GM23338 (cell line): Measurements from ENCODE around the gene RHOBTB3. TPM values are rescaled to one million over a fixed set of nuclear protein-coding genes. Genes with fewer than 3 reads are reported as not detected.

Experiments
- ATAC-seq: fragments of 200-7000 bp; cut with Tn5 transposase; 3 replicates; pipeline ENCODE4 v1.9.1; 2020
- DNase-seq: peaks from one replicate; pipeline ENCODE4 v3.0.0-alpha.2; 2015; ENCODE audit warnings: low spot score
- H2AFZ ChIP-seq: fragments of 200-600 bp; sonication (generic); 2 replicates; pipeline ENCODE4 v1.8.0; 2016; ENCODE audit warnings: antibody characterized with exemption, mild to moderate bottlenecking, moderate library complexity
- H3F3A ChIP-seq: fragments of 200-600 bp; sonication (generic); replicated peaks from 2 replicates; pipeline ENCODE4 v1.8.0; 2017; ENCODE audit warnings: antibody characterized with exemption, mixed run types, low read depth
- H3K27ac ChIP-seq: fragments of 200-600 bp; sonication (generic); 2 replicates; pipeline ENCODE4 v1.6.1; 2016; ENCODE audit warnings: low read depth
- H3K27me3 ChIP-seq: fragments of 200-600 bp; sonication (generic); 2 replicates; pipeline ENCODE4 v1.8.0; 2016; ENCODE audit warnings: mild to moderate bottlenecking, mixed run types, moderate library complexity; ENCODE audit not compliant: insufficient read depth
- H3K36me3 ChIP-seq: fragments of 200-600 bp; sonication (generic); 2 replicates; pipeline ENCODE4 v1.8.0; 2016; ENCODE audit warnings: mild to moderate bottlenecking; ENCODE audit not compliant: insufficient read depth
- H3K4me1 ChIP-seq: fragments of 200-600 bp; sonication (generic); 2 replicates; pipeline ENCODE4 v1.8.0; 2016; ENCODE audit warnings: mild to moderate bottlenecking, moderate library complexity; ENCODE audit not compliant: insufficient read depth
- H3K4me2 ChIP-seq: fragments of 200-600 bp; sonication (generic); 2 replicates; pipeline ENCODE4 v1.7.1; 2017; ENCODE audit warnings: mixed run types
- H3K4me3 ChIP-seq: fragments of 200-600 bp; sonication (generic); 2 replicates; pipeline ENCODE4 v1.6.1; 2016; ENCODE audit warnings: mixed run types
- H3K79me2 ChIP-seq: fragments of 200-600 bp; sonication (generic); replicated peaks from 2 replicates; pipeline ENCODE4 v1.8.0; 2017; ENCODE audit warnings: mild to moderate bottlenecking; ENCODE audit not compliant: insufficient read depth
- H3K9me2 ChIP-seq: fragments of 200-600 bp; sonication (generic); 2 replicates; pipeline ENCODE4 v1.8.0; 2017; ENCODE audit not compliant: insufficient read depth
- H4K20me1 ChIP-seq: fragments of 200-600 bp; sonication (generic); replicated peaks from 2 replicates; pipeline ENCODE4 v1.8.0; 2017; ENCODE audit warnings: mild to moderate bottlenecking; ENCODE audit not compliant: insufficient read depth
- H3K27ac Mint-ChIP-seq: 2 replicates; pipeline ENCODE4 v1.8.0; 2020; ENCODE audit warnings: inconsistent platforms, mild to moderate bottlenecking, moderate library complexity, mixed read lengths
- H3K27me3 Mint-ChIP-seq: 3 replicates; pipeline ENCODE4 v1.8.0; 2022; ENCODE audit warnings: low read depth, mild to moderate bottlenecking, moderate library complexity, mixed read lengths, inconsistent platforms; ENCODE audit not compliant: insufficient read depth, poor library complexity
- H3K36me3 Mint-ChIP-seq: 3 replicates; pipeline ENCODE4 v1.8.0; 2021; ENCODE audit warnings: low read depth, mild to moderate bottlenecking, inconsistent platforms, moderate library complexity, mixed read lengths
- H3K4me1 Mint-ChIP-seq: 3 replicates; pipeline ENCODE4 v1.8.0; 2020; ENCODE audit warnings: mild to moderate bottlenecking, inconsistent platforms, mixed read lengths
- H3K4me3 Mint-ChIP-seq: 3 replicates; pipeline ENCODE4 v1.8.0; 2021; ENCODE audit warnings: moderate library complexity, mild to moderate bottlenecking, inconsistent platforms, mixed read lengths
- H3K9me3 Mint-ChIP-seq: 3 replicates; pipeline ENCODE4 v1.8.0; 2020; ENCODE audit warnings: moderate library complexity, mild to moderate bottlenecking, inconsistent platforms, mixed read lengths
- CREB1 ChIP-seq: fragments of 250-450 bp; sonication (Bioruptor Pico); IDR thresholded peaks from 2 replicates; pipeline ENCODE4 v1.5.0; 2020; ENCODE audit warnings: low read depth, mild to moderate bottlenecking, moderate library complexity
- ETS1 ChIP-seq: IDR thresholded peaks from 2 replicates; pipeline ENCODE4 v1.6.1; 2016; ENCODE audit warnings: antibody characterized with exemption
- EZH2phosphoT487 ChIP-seq: fragments of 200-600 bp; sonication (generic); IDR thresholded peaks from one replicate; pipeline ENCODE4 v1.8.1; 2018; ENCODE audit warnings: antibody characterized with exemption; ENCODE audit not compliant: unreplicated experiment
- JUNB ChIP-seq: IDR thresholded peaks from one replicate; pipeline ENCODE4 v1.6.1; 2016; ENCODE audit warnings: antibody characterized with exemption; ENCODE audit not compliant: unreplicated experiment
- NANOG ChIP-seq: IDR thresholded peaks from 2 replicates; pipeline ENCODE4 v1.6.1; 2016; ENCODE audit warnings: antibody characterized with exemption, borderline replicate concordance
- POLR2AphosphoS5 ChIP-seq: IDR thresholded peaks from 2 replicates; pipeline ENCODE4 v1.6.1; 2016; ENCODE audit warnings: antibody characterized with exemption, low read depth
- REST ChIP-seq: IDR thresholded peaks from one replicate; pipeline ENCODE4 v1.6.1; 2018; ENCODE audit warnings: antibody characterized with exemption; ENCODE audit not compliant: unreplicated experiment
- STAT1 ChIP-seq: IDR thresholded peaks from one replicate; pipeline ENCODE4 v1.6.1; 2016; ENCODE audit warnings: antibody characterized with exemption; ENCODE audit not compliant: unreplicated experiment
- ZNF114 ChIP-seq: fragments of 250-450 bp; sonication (Bioruptor Pico); IDR thresholded peaks from 2 replicates; pipeline ENCODE4 v1.5.0; 2020; ENCODE audit warnings: mild to moderate bottlenecking, moderate library complexity
- ZNF331 ChIP-seq: fragments of 250-450 bp; sonication (Bioruptor Pico); IDR thresholded peaks from 2 replicates; pipeline ENCODE4 v1.5.0; 2020; ENCODE audit warnings: low read depth, mild to moderate bottlenecking, moderate library complexity
- ZNF462 ChIP-seq: fragments of 250-450 bp; sonication (Bioruptor Pico); IDR thresholded peaks from 2 replicates; pipeline ENCODE4 v1.5.0; 2020; ENCODE audit warnings: mild to moderate bottlenecking, moderate library complexity
- polyA plus RNA-seq: library from polyadenylated mRNA; unstranded; fragments of >200 nt; fragmentation: Nextera tagmentation; extraction: Ambion mirVana; gene quantifications from 2 replicates; pipeline ENCODE4 v1.2.1, GENCODE V29; 2016
- total RNA-seq: library from RNA; depleted of rRNA; stranded (reverse); fragments of >200 nt; shearing (Covaris generic); gene quantifications from 2 replicates; pipeline ENCODE4 v1.2.3, GENCODE V29; 2014

RHOBTB3 gene
- total and polyA plus RNA-seq, 2 experiments from 2014 or later: 10.0 to 13.4 TPM

GRCh38 chr5:95801961-95802360, 70.8 kb downstream of the RHOBTB3 start:
- Histone ChIP-seq H3K36me3 (no peaks in the 10 kb centered on the region), H3K27ac (no peak overlapping the region), H3K4me3 (no peak overlapping the region), H4K20me1 (no peaks in the 10 kb centered on the region), H3K4me2 (no peak overlapping the region), H3F3A (no peaks in the 10 kb centered on the region), H3K79me2 (no peaks in the 10 kb centered on the region), H3K4me1 (no peaks in the 10 kb centered on the region), H3K9me2 (no peaks in the 10 kb centered on the region; the same call in 1 of the 2 replicates), H2AFZ (no peak overlapping the region), H3K27me3 (no peaks in the 10 kb centered on the region)
- H3K9me3 Mint-ChIP-seq: peaks cover 6% of the 10 kb centered on the region; the same call in 1 of the 3 replicates
- no peaks in the 10 kb centered on the region; the same call in none of the 3 replicates for H3K36me3 Mint-ChIP-seq
- H3K27ac Mint-ChIP-seq: no peak overlapping the region
- no peaks in the 10 kb centered on the region for H3K4me1 Mint-ChIP-seq
- ATAC-seq (no peak), DNase-seq (no peak)
- H3K4me3 Mint-ChIP-seq: no peak overlapping the region
- TF ChIP-seq ZNF114: no peak
- peaks cover 5% of the 10 kb centered on the region for H3K27me3 Mint-ChIP-seq

- Histone ChIP-seq H3K9me2 (no peaks in the 10 kb centered on the region; the same call in 1 of the 2 replicates), H2AFZ (no peak overlapping the region), H3K27me3 (no peaks in the 10 kb centered on the region), H3K36me3 (no peaks in the 10 kb centered on the region), H3K4me2 (no peak overlapping the region), H3K4me1 (no peaks in the 10 kb centered on the region), H3K79me2 (no peaks in the 10 kb centered on the region), H3K27ac (no peak overlapping the region), H4K20me1 (no peaks in the 10 kb centered on the region), H3F3A (no peaks in the 10 kb centered on the region), H3K4me3 (no peak overlapping the region)
- Mint-ChIP-seq H3K27ac (no peak overlapping the region), H3K4me3 (no peak overlapping the region), H3K27me3 (peaks cover 6% of the 10 kb centered on the region), H3K36me3 (no peaks in the 10 kb centered on the region; the same call in none of the 3 replicates), H3K4me1 (peaks cover 4% of the 10 kb centered on the region), H3K9me3 (peaks cover 6% of the 10 kb centered on the region; the same call in 1 of the 3 replicates)
- ATAC-seq: no peak
- no peak for DNase-seq
- no peak for TF ChIP-seq CREB1
- no peak for TF ChIP-seq EZH2phosphoT487
- TF ChIP-seq JUNB: no peak
- no peak for TF ChIP-seq REST
- TF ChIP-seq ZNF331 (CRISPR knock-in tag): no peak
- TF ChIP-seq STAT1: no peak
- no peak for TF ChIP-seq NANOG
- TF ChIP-seq ZNF462: no peak
- no peak for TF ChIP-seq ETS1
- no peak for TF ChIP-seq POLR2AphosphoS5
Observed at GRCh38 chr5:95803271-95804148, 72.4 kb downstream of the RHOBTB3 start.
